DND-41 (cell line): Measurements from ENCODE around the gene SENP3.

Source experiments
- ATAC-seq: fragments of 200-7000 bp; cut with Tn5 transposase; 3 replicates; pipeline ENCODE4 v1.9.1; 2021; ENCODE audit warnings: low read depth; ENCODE audit not compliant: insufficient read depth
- DNase-seq: peaks from one replicate; pipeline ENCODE4 v3.0.0-alpha.2; 2020
- H2AFZ ChIP-seq: 2 replicates; pipeline ENCODE4 v1.6.0; 2012; ENCODE audit warnings: low read depth, low read length
- H3K27ac ChIP-seq: 2 replicates; pipeline ENCODE4 v1.5.1; 2012; ENCODE audit warnings: low read length, inconsistent platforms
- H3K27me3 ChIP-seq: fragments of 200-600 bp; sonication (generic); 2 replicates; pipeline ENCODE4 v1.6.0; 2012; ENCODE audit warnings: low read length, mild to moderate bottlenecking, inconsistent platforms; ENCODE audit not compliant: insufficient read depth, poor library complexity
- H3K36me3 ChIP-seq: 2 replicates; pipeline ENCODE4 v1.5.1; 2012; ENCODE audit warnings: low read length, inconsistent platforms; ENCODE audit not compliant: insufficient read depth
- H3K4me1 ChIP-seq: 2 replicates; pipeline ENCODE4 v1.5.1; 2012; ENCODE audit warnings: mild to moderate bottlenecking, low read length; ENCODE audit not compliant: insufficient read depth
- H3K4me2 ChIP-seq: 2 replicates; pipeline ENCODE4 v1.6.0; 2012; ENCODE audit warnings: mild to moderate bottlenecking, moderate library complexity, low read length, inconsistent platforms; ENCODE audit not compliant: insufficient read depth
- H3K4me3 ChIP-seq, 2 experiments: fragments of 200-600 bp in 1 of 2; shearing (Covaris generic) in 1 of 2; 2 replicates each; pipeline ENCODE4 v1.5.1; 2012 to 2016; ENCODE audit warnings: inconsistent platforms in 2 of 2, low read length in 2 of 2, mild to moderate bottlenecking in 2 of 2, low read depth in 1 of 2, moderate library complexity in 1 of 2
- H3K79me2 ChIP-seq: 2 replicates; pipeline ENCODE4 v1.6.0; 2012; ENCODE audit warnings: low read length, inconsistent platforms; ENCODE audit not compliant: insufficient read depth
- H3K9ac ChIP-seq: 2 replicates; pipeline ENCODE4 v1.6.0; 2012; ENCODE audit warnings: low read depth, mild to moderate bottlenecking, inconsistent platforms, low read length, moderate library complexity
- H3K9me3 ChIP-seq: 2 replicates; pipeline ENCODE4 v1.5.1; 2012; ENCODE audit warnings: low read length, moderate library complexity, mild to moderate bottlenecking, inconsistent platforms; ENCODE audit not compliant: insufficient read depth, severe bottlenecking
- H4K20me1 ChIP-seq: 2 replicates; pipeline ENCODE4 v1.6.0; 2012; ENCODE audit warnings: low read length; ENCODE audit not compliant: insufficient read depth
- CTCF ChIP-seq: IDR thresholded peaks from 2 replicates; pipeline ENCODE4 v1.5.1; 2012; ENCODE audit warnings: borderline replicate concordance, low read length, moderate library complexity, mild to moderate bottlenecking; ENCODE audit not compliant: poor library complexity, severe bottlenecking; ENCODE audit errors: extremely low read depth
- EZH2 ChIP-seq: IDR thresholded peaks from 3 replicates; pipeline ENCODE4 v1.6.1; 2012; ENCODE audit warnings: borderline replicate concordance, low read depth, mild to moderate bottlenecking, moderate library complexity, low read length, inconsistent platforms; ENCODE audit not compliant: severe bottlenecking

Gene SENP3

GRCh38 chr17:7551396-7551795 is 10.3 kb upstream of the SENP3 start:
- Histone ChIP-seq H3K4me3 (no peak overlapping the region), H3K4me1 (peaks cover 53% of the 10 kb centered on the region), H2AFZ (no peak overlapping the region), H3K79me2 (no peaks in the 10 kb centered on the region), H3K27me3 (peaks cover 5% of the 10 kb centered on the region), H3K9ac (no peak overlapping the region; the same call in 1 of the 2 replicates), H3K36me3 (no peaks in the 10 kb centered on the region), H4K20me1 (no peaks in the 10 kb centered on the region), H3K9me3 (no peaks in the 10 kb centered on the region), H3K4me2 (no peak overlapping the region), H3K27ac (peak overlapping the region; percentile 75)
- ATAC-seq = no peak
- no peak for DNase-seq
- TF ChIP-seq EZH2 (no peak), CTCF (no peak)

GRCh38 chr17:7552621-7553051 is 9.1 kb upstream of the SENP3 start:
- peak overlapping the region; percentile 75 for H3K27ac ChIP-seq
- peak; percentile 84 for ATAC-seq
- peak overlapping the region; percentile 46 for H3K9ac ChIP-seq
- no peak for TF ChIP-seq CTCF
- no peak for TF ChIP-seq EZH2
- peaks cover 5% of the 10 kb centered on the region for H3K27me3 ChIP-seq
- peak; percentile 82 for DNase-seq
- H3K4me1 ChIP-seq = peaks cover 53% of the 10 kb centered on the region
- peak overlapping the region; percentile 38 for H3K4me2 ChIP-seq
- H4K20me1 ChIP-seq = no peaks in the 10 kb centered on the region
- no peaks in the 10 kb centered on the region for H3K36me3 ChIP-seq
- H2AFZ ChIP-seq = peak overlapping the region; percentile 65
- H3K79me2 ChIP-seq = no peaks in the 10 kb centered on the region
- peak overlapping the region in 1 of 2 experiments; percentile 11; a peak in 1 of 4 replicates for H3K4me3 ChIP-seq
- no peaks in the 10 kb centered on the region for H3K9me3 ChIP-seq

DNA sequence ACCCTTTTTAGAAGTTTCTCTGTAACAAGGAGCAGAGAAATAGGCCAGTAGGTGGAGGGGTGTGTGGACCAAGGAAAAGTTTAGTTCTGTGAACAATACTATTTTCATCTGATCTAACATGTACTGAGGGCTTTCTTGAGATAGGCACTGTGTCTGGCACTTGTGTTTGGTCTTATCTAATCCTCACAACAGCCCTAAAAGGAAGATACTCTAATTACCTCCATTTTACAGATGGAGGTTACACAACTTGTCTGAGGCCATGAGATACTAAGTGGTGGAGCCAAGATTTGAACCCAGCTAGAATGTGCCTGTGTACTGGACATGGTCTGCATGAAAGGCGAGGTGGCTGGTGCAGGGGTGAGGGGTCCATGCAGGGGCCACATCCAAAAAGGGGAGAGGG is 8.4 kb upstream of the SENP3 start:
- TF ChIP-seq EZH2 (no peak), CTCF (no peak)
- H3K4me1 ChIP-seq = peaks cover 49% of the 10 kb centered on the region
- no peak for DNase-seq
- no peaks in the 10 kb centered on the region for H3K9me3 ChIP-seq
- H3K4me2 ChIP-seq = peak overlapping the region; percentile 38
- no peaks in the 10 kb centered on the region for H3K36me3 ChIP-seq
- peak overlapping the region; percentile 59 for H2AFZ ChIP-seq
- H3K27me3 ChIP-seq = peaks cover 3% of the 10 kb centered on the region
- peak overlapping the region; percentile 75 for H3K27ac ChIP-seq
- H4K20me1 ChIP-seq = no peaks in the 10 kb centered on the region
- H3K9ac ChIP-seq = peak overlapping the region; percentile 46
- no peak for ATAC-seq
- H3K79me2 ChIP-seq = no peaks in the 10 kb centered on the region
- peak overlapping the region in 1 of 2 experiments; percentile 15; a peak in 1 of 4 replicates for H3K4me3 ChIP-seq

GRCh38 chr17:7555320-7555948 is 6.3 kb upstream of the SENP3 start:
- Histone ChIP-seq H2AFZ (no peak overlapping the region), H3K4me2 (no peak overlapping the region), H3K79me2 (0 out of 2 replicates have a peak, but pooled peaks cover 1% of the 10 kb centered on the region), H3K4me3 (no peak overlapping the region), H3K9me3 (no peaks in the 10 kb centered on the region), H3K27ac (no peak overlapping the region), H3K9ac (no peak overlapping the region), H3K4me1 (peaks cover 46% of the 10 kb centered on the region), H3K36me3 (no peaks in the 10 kb centered on the region), H4K20me1 (no peaks in the 10 kb centered on the region), H3K27me3 (no peaks in the 10 kb centered on the region)
- peak; percentile 28 for TF ChIP-seq CTCF
- TF ChIP-seq EZH2 = no peak
- ATAC-seq (no peak), DNase-seq (no peak)
